Measurements from ENCODE around the gene HS3ST5. TPM values are rescaled to one million over a fixed set of nuclear protein-coding genes. Genes with fewer than 3 reads are reported as not detected.

HS3ST5 gene
- not detected in 2 replicates for total RNA-seq

DNA sequence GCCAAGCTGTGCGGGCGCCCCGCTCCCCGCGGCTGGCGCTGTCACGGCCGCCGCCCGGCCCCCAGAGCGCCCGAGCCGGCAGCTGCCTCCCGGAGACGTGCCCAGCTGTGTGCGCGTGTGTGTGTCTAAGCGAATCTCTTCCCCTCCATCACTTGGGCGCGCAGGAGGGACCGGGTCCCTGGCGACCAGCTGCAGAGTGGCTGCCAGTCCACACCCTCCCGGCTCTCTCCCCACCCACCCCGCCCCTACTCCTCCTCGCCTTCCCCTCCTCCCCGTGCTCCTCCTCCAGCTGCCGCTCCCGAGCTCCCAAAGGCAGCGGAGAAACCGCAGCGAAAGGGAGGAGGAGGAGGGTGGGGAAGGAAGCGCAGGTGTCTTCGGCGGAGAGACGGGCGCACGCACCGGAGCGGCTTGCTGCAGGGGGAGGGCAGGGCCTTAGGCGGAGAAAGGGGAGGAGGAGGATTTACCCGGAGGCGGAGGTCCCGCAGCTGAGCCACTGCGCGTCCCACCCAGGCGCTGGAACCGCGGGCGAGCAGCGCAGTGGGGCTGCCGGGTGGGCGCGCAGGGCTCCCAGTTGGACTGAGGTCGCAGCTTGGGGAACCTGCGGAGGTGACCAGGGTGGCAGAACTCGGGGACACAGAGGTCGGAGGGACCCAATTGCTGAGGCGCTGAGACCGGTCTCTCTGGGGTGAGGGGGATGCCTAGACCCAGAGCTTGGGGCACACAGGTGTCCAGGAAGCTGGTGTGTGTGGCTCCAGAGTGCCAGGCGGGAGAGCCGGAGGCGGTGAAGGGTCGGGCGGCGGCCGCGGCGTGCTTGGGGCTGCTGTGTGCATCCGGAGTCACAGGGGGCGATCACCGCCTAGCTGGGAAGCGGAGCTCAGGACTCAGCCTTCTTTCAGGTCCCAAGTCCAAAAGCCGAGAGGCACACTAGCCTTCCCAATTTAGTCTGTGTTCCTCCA lies at the start of gene HS3ST5:
TSS of gene HS3ST5 (minus strand) at position 198 of the 956 bp plus-strand sequence. CDS start 280,178 bp downstream, outside the sequence.

